SK-N-MC (cell line): ENCODE data around the gene PSMC3.

Source experiments
- EZH2 ChIP-seq: fragments of 200-600 bp; sonication (generic); IDR thresholded peaks from one replicate; pipeline ENCODE4 v1.6.1; 2017; ENCODE audit warnings: antibody characterized with exemption
- FOXP2 ChIP-seq: optimal IDR thresholded peaks from 2 replicates; pipeline ENCODE3; 2011; ENCODE audit warnings: mild to moderate bottlenecking, moderate library complexity; ENCODE audit not compliant: insufficient read depth; ENCODE audit errors: extremely low read length, control extremely low read depth
- POLR2AphosphoS5 ChIP-seq: IDR thresholded peaks from 2 replicates; pipeline ENCODE4 v1.6.1; 2012; ENCODE audit warnings: mild to moderate bottlenecking, low read depth, low read length, borderline replicate concordance

GRCh38 chr11:47383071-47383470 lies 43.2 kb downstream of the PSMC3 start:
- TF ChIP-seq EZH2 (no peak), POLR2AphosphoS5 (no peak), FOXP2 (no peak)
